Cardiac fibroblast (primary cell): ENCODE measurements around the gene CNPY3.
A peak's percentile ranks its signal among the peaks of the same experiment; 100 is the strongest.

Experiments
- DNase-seq, 2 donors: peaks; one replicate each; pipeline versions ENCODE4 v3.0.0 to v3.0.0-alpha.2; 2010; ENCODE audit warnings: low read depth in 2 of 2
- H3K4me3 ChIP-seq, 2 donors: replicated peaks in 1 of 2; 1 replicate in 1 of 2; 2 replicates in 1 of 2; pipeline ENCODE4 v1.5.1; 2011; ENCODE audit warnings: low read depth in 2 of 2, low read length in 2 of 2, mild to moderate bottlenecking in 2 of 2, moderate library complexity in 1 of 2
- CTCF ChIP-seq: IDR thresholded peaks from one replicate; pipeline ENCODE4 v1.5.1; 2011; ENCODE audit warnings: low read depth, mild to moderate bottlenecking, low read length, inconsistent platforms

The CNPY3 gene

GRCh38 chr6:42909835-42910234, 19.4 kb upstream of the CNPY3 start:
- TF ChIP-seq CTCF: no peak
- no peak for DNase-seq
- H3K4me3 ChIP-seq: no peak overlapping the region

GRCh38 chr6:42911171-42912021, 17.9 kb upstream of the CNPY3 start:
- H3K4me3 ChIP-seq: peak overlapping the region in 1 of 2 donors; percentile 13
- TF ChIP-seq CTCF: no peak
- no peak for DNase-seq

- H3K4me3 ChIP-seq: no peak overlapping the region
- no peak for TF ChIP-seq CTCF
- DNase-seq: no peak
Observed at GRCh38 chr6:42914546-42914945, 14.7 kb upstream of the CNPY3 start.

- DNase-seq: no peak
- TF ChIP-seq CTCF: no peak
- no peak within 1 kb of the TSS for H3K4me3 ChIP-seq
Observed at GRCh38 chr6:42915732-42916131, 13.5 kb upstream of the CNPY3 start, which contains the start of gene PTCRA. PTCRA (plus strand) TSS chr6:42916053; CDS start chr6:42916070, 17 bp downstream.

- no peak overlapping the region for H3K4me3 ChIP-seq
- no peak for DNase-seq
- no peak for TF ChIP-seq CTCF
Observed at GRCh38 chr6:42916288-42916687, 13.0 kb upstream of the CNPY3 start.

GRCh38 chr6:42921801-42922200, 7.5 kb upstream of the CNPY3 start:
- no peak overlapping the region for H3K4me3 ChIP-seq
- DNase-seq: no peak
- TF ChIP-seq CTCF: no peak
